Skeletal muscle cell (primary cell): ENCODE results near the gene NFU1.

Experiments
- DNase-seq: peaks from one replicate; pipeline ENCODE4 v3.0.0-alpha.2; 2010; ENCODE audit warnings: low read depth
- H3K4me3 ChIP-seq: 2 replicates; pipeline ENCODE4 v1.5.1; 2011; ENCODE audit warnings: low read depth, mild to moderate bottlenecking, control low read depth, low read length, moderate library complexity

The NFU1 gene

GRCh38 chr2:69393963-69394362, 43.3 kb downstream of the NFU1 start:
- no peak for DNase-seq
- H3K4me3 ChIP-seq = no peak overlapping the region

- H3K4me3 ChIP-seq = no peak overlapping the region
- DNase-seq = no peak
Measured at GRCh38 chr2:69390471-69390870, 46.8 kb downstream of the NFU1 start.

- H3K4me3 ChIP-seq = no peak overlapping the region
- no peak for DNase-seq
Measured at GRCh38 chr2:69390001-69390400, 47.2 kb downstream of the NFU1 start.

- DNase-seq = no peak
- no peak overlapping the region for H3K4me3 ChIP-seq
Measured at GRCh38 chr2:69389271-69389670, 48.0 kb downstream of the NFU1 start.

- no peak for DNase-seq
- peak overlapping the region; percentile 67 for H3K4me3 ChIP-seq
Measured at GRCh38 chr2:69387770-69388481, 49.3 kb downstream of the NFU1 start.

- peak; percentile 84 for DNase-seq
- H3K4me3 ChIP-seq = peak within 1 kb of the TSS; percentile 67
Measured at GRCh38 chr2:69386789-69387734, 50.2 kb downstream of the NFU1 start, which contains the start of gene GFPT1. Gene GFPT1, minus strand, starts transcription at chr2:69387227. Its CDS starts 156 bp downstream, at chr2:69387071.

- peak overlapping the region; percentile 67 for H3K4me3 ChIP-seq
- no peak for DNase-seq
Measured at GRCh38 chr2:69386360-69386759, 50.9 kb downstream of the NFU1 start.

- no peak for DNase-seq
- peak overlapping the region; percentile 67 for H3K4me3 ChIP-seq
Measured at GRCh38 chr2:69385443-69386151, 51.6 kb downstream of the NFU1 start.

GRCh38 chr2:69384618-69385081, 52.6 kb downstream of the NFU1 start:
- peak overlapping the region; percentile 67 for H3K4me3 ChIP-seq

GRCh38 chr2:69383176-69383812, 53.9 kb downstream of the NFU1 start:
- DNase-seq = no peak
- H3K4me3 ChIP-seq = no peak overlapping the region

More at GRCh38 chr2:69384618-69385081, 52.6 kb downstream of the NFU1 start:
- no peak for DNase-seq

- no peak for DNase-seq
- H3K4me3 ChIP-seq = no peak overlapping the region
Measured at GRCh38 chr2:69382547-69382946, 54.7 kb downstream of the NFU1 start.

- no peak overlapping the region for H3K4me3 ChIP-seq
- peak; percentile 34 for DNase-seq
Measured at GRCh38 chr2:69381337-69381737, 55.9 kb downstream of the NFU1 start.

- DNase-seq = no peak
- H3K4me3 ChIP-seq = no peak overlapping the region
Measured at GRCh38 chr2:69380072-69380917, 56.9 kb downstream of the NFU1 start.

- DNase-seq = no peak
- no peak overlapping the region for H3K4me3 ChIP-seq
Measured at GRCh38 chr2:69376403-69376802, 60.8 kb downstream of the NFU1 start.

- no peak for DNase-seq
- no peak overlapping the region for H3K4me3 ChIP-seq
Measured at GRCh38 chr2:69375494-69376353, 61.5 kb downstream of the NFU1 start.

GRCh38 chr2:69372767-69373166, 64.5 kb downstream of the NFU1 start:
- DNase-seq = no peak

GRCh38 chr2:69369802-69370201, 67.4 kb downstream of the NFU1 start:
- no peak overlapping the region for H3K4me3 ChIP-seq
- no peak for DNase-seq

More at GRCh38 chr2:69372767-69373166, 64.5 kb downstream of the NFU1 start:
- H3K4me3 ChIP-seq = no peak overlapping the region
